ENCODE data around the gene CTTNBP2. TPM values are rescaled to one million over a fixed set of nuclear protein-coding genes. Genes with fewer than 3 reads are reported as not detected.

Gene CTTNBP2, protein sequence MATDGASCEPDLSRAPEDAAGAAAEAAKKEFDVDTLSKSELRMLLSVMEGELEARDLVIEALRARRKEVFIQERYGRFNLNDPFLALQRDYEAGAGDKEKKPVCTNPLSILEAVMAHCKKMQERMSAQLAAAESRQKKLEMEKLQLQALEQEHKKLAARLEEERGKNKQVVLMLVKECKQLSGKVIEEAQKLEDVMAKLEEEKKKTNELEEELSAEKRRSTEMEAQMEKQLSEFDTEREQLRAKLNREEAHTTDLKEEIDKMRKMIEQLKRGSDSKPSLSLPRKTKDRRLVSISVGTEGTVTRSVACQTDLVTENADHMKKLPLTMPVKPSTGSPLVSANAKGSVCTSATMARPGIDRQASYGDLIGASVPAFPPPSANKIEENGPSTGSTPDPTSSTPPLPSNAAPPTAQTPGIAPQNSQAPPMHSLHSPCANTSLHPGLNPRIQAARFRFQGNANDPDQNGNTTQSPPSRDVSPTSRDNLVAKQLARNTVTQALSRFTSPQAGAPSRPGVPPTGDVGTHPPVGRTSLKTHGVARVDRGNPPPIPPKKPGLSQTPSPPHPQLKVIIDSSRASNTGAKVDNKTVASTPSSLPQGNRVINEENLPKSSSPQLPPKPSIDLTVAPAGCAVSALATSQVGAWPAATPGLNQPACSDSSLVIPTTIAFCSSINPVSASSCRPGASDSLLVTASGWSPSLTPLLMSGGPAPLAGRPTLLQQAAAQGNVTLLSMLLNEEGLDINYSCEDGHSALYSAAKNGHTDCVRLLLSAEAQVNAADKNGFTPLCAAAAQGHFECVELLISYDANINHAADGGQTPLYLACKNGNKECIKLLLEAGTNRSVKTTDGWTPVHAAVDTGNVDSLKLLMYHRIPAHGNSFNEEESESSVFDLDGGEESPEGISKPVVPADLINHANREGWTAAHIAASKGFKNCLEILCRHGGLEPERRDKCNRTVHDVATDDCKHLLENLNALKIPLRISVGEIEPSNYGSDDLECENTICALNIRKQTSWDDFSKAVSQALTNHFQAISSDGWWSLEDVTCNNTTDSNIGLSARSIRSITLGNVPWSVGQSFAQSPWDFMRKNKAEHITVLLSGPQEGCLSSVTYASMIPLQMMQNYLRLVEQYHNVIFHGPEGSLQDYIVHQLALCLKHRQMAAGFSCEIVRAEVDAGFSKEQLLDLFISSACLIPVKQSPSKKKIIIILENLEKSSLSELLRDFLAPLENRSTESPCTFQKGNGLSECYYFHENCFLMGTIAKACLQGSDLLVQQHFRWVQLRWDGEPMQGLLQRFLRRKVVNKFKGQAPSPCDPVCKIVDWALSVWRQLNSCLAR (N-terminal part only)
- total RNA-seq (2016; rRNA removed; fragmentation: Illumina TruSeq; extraction: Trizol) (not detected in 2 replicates), polyA plus RNA-seq (2011; rRNA removed) (not detected in 2 replicates), polyA minus RNA-seq (2011; rRNA and poly(A)+ RNA removed; ENCODE audit: low replicate concordance) (1.4 TPM in 1 of 2 replicates, not detected in the other), Bru-seq, nascent RNA (percentile 1 among the genes with signal in this experiment), BruChase-seq, experiment 1, labeled RNA remaining after a 6-hour chase (percentile 1 among the genes with signal in this experiment), BruChase-seq, experiment 2, labeled RNA remaining after a 2-hour chase (percentile 2 among the genes with signal in this experiment)
- not detected in 2 replicates for total RNA-seq (2016; cell fraction: cytosol; rRNA removed; fragmentation: Illumina TruSeq; extraction: Trizol; ENCODE audit: low read depth)
- not detected in 2 replicates for total RNA-seq (2016; cell fraction: insoluble cytoplasmic fraction; rRNA removed; fragmentation: Illumina TruSeq; extraction: Trizol)
- not detected in 2 replicates for total RNA-seq (2016; cell fraction: membrane; rRNA removed; fragmentation: Illumina TruSeq; extraction: Trizol)
- not detected in 2 replicates for total RNA-seq (2016; cell fraction: nucleus; rRNA removed; fragmentation: Illumina TruSeq; extraction: Trizol)
- polyA plus RNA-seq (2011; cell fraction: cytosol; rRNA removed), result not detected in 2 replicates
- not detected in 2 replicates for polyA plus RNA-seq (2011; cell fraction: nucleus; rRNA removed)
- not detected in 2 replicates for polyA plus RNA-seq (2012)
- not detected in 2 replicates for polyA plus RNA-seq (2016; cell fraction: cytosol; fragmentation: Illumina TruSeq; extraction: Trizol; ENCODE audit: low read depth)
- polyA plus RNA-seq (2016; cell fraction: insoluble cytoplasmic fraction; fragmentation: Illumina TruSeq; extraction: Trizol; ENCODE audit: low read depth), result not detected in 2 replicates
- not detected in 2 replicates for polyA plus RNA-seq (2016; cell fraction: membrane; fragmentation: Illumina TruSeq; extraction: Trizol; ENCODE audit: low read depth)
- not detected in 2 replicates for polyA plus RNA-seq (2016; cell fraction: nucleus; fragmentation: Illumina TruSeq; extraction: Trizol; ENCODE audit: insufficient read depth, low read depth)
- polyA minus RNA-seq (2011; cell fraction: cytosol; rRNA and poly(A)+ RNA removed), result not detected in 2 replicates
- polyA minus RNA-seq (2011; cell fraction: nucleus; rRNA and poly(A)+ RNA removed), result not detected in 2 replicates
- long read RNA-seq, experiment 1, result 0 reads
- long read RNA-seq, experiment 2, result 0 reads

DNA sequence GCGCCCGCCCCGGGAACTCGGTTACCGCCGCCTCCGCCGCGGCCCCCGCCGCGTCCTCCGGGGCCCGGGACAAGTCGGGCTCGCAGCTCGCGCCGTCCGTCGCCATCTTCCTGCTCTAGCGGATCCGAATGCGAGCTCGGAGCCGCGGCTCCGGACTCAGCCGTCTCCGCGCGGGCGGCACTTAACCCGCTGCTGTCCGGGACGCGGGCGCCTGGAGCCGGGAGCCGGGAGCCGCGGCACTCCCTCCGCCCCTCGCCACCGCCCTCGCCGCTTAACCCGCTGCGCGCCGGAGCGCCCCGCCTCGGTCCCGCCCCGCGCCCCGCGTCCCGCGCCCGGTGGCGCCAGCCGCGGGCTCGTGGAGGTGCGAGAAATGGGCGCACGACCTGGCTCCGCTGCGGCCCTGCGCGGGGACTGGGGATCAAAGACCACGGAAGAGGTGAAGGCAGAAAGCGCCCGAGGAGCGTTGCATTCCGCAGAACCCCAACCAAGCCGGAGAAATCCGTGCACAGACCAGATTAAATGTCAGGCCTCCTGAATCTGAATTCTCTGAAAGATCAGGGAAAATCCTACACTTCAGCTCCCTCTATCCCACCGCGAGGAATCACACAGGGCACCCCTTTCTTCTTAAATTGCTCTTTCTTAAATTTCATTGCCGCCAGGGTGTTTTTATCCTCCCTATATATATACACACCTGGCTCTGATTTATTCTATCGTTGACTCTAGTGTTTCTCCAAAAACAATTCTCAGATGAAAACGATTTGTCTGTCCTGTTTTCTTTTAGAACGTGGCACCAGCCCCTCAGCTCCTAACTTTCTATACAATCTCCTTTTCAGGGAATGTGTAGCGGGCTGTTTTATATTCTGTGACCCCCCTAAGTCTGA is at the start of gene CTTNBP2:
CTTNBP2 (minus strand) TSS at position 132 of the 881 bp plus-strand sequence; CDS start at position 106, 26 bp downstream.
- H3K79me2 ChIP-seq (ENCODE audit: insufficient read depth, low read length), result no peaks in the 10 kb centered on the region
- DNase-seq (ENCODE audit: low spot score), result no peak
- no peaks in the 10 kb centered on the region for H4K20me1 ChIP-seq (ENCODE audit: insufficient read depth, low read length)
- no peak within 1 kb of the TSS for H2AFZ ChIP-seq (ENCODE audit: low read length)
- FAIRE-seq, result no peak
- ChIA-PET POLR2A (no interaction called here), CTCF (ENCODE audit: low intra/inter-chr PET ratio, low total read pairs) (no interaction called here)
- H3K4me3 ChIP-seq (replicated peaks in 1 of 3; ENCODE audit: insufficient read depth in 1 of 3, low read depth in 2 of 3, low read length in 3 of 3), result peak within 1 kb of the TSS; percentile 19 to 57 (median 28); a peak in 4 of 6 replicates
- H3K27ac ChIP-seq (ENCODE audit: extremely low read length, insufficient read depth, low read length), result no peak within 1 kb of the TSS
- H3K36me3 ChIP-seq (replicated peaks in 1 of 2; ENCODE audit: control insufficient read depth in 1 of 2, insufficient read depth in 2 of 2, low read length in 2 of 2), result no peaks in the 10 kb centered on the region
- peaks cover 5% of the 10 kb centered on the region; the same call in 1 of the 2 replicates for H3K4me1 ChIP-seq (ENCODE audit: insufficient read depth, low read length)
- 27% methylated on average over 7 of the region's 87 CpGs for WGBS (ENCODE audit: low lambda C conversion rate)
- H3K9me3 ChIP-seq (ENCODE audit: low read length), result no peaks in the 10 kb centered on the region
- intact Hi-C loops (cut with micrococcal nuclease; ENCODE audit: unreplicated experiment) (no loop called here), in situ Hi-C loops (cut with HindIII; ENCODE audit: extremely low pct_ligation_motif_present, low pct_unique_long_range_greater_than_20kb) (no loop called here)
- no TSS peak for BruUV-seq (replicated peaks)
- H3K4me2 ChIP-seq (ENCODE audit: low read depth, low read length), result peak within 1 kb of the TSS; percentile 72
- no peak within 1 kb of the TSS for H3K9ac ChIP-seq (ENCODE audit: insufficient read depth, low read depth, low read length)
- peak; percentile 89 for ATAC-seq
- peaks cover 4 to 40% of the 10 kb centered on the region in 2 experiments for H3K27me3 ChIP-seq (ENCODE audit: control insufficient read depth in 1 of 2, insufficient read depth in 2 of 2, low read length in 2 of 2)
- TF ChIP-seq, protein P1, sequence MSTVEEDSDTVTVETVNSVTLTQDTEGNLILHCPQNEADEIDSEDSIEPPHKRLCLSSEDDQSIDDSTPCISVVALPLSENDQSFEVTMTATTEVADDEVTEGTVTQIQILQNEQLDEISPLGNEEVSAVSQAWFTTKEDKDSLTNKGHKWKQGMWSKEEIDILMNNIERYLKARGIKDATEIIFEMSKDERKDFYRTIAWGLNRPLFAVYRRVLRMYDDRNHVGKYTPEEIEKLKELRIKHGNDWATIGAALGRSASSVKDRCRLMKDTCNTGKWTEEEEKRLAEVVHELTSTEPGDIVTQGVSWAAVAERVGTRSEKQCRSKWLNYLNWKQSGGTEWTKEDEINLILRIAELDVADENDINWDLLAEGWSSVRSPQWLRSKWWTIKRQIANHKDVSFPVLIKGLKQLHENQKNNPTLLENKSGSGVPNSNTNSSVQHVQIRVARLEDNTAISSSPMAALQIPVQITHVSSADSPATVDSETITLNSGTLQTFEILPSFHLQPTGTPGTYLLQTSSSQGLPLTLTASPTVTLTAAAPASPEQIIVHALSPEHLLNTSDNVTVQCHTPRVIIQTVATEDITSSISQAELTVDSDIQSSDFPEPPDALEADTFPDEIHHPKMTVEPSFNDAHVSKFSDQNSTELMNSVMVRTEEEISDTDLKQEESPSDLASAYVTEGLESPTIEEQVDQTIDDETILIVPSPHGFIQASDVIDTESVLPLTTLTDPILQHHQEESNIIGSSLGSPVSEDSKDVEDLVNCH (CRISPR knock-in tag; IDR thresholded peaks at IDR 0.05), result no peak
- TF ChIP-seq BCL6 (CRISPR knock-in tag; IDR thresholded peaks at IDR 0.05), result peak; percentile 94
- peak; percentile 74 for TF ChIP-seq CBX2 (IDR thresholded peaks at IDR 0.05; ENCODE audit: low read depth, low read length)
- no peak for TF ChIP-seq CBX2 (CRISPR knock-in tag; IDR thresholded peaks at IDR 0.05; ENCODE audit: low read depth)
- TF ChIP-seq GABPB1 (CRISPR knock-in tag; IDR thresholded peaks at IDR 0.05), result peak; percentile 27; the same call in 1 of the 2 replicates
- no peak for TF ChIP-seq ZNF235 (CRISPR knock-in tag; IDR thresholded peaks at IDR 0.05; ENCODE audit: borderline replicate concordance)
- peak; percentile 84 for TF ChIP-seq RNF2 (conservative IDR thresholded peaks at IDR 0.05; ENCODE audit: low read depth)
- TF ChIP-seq PHB2 (IDR thresholded peaks at IDR 0.05; ENCODE audit: partially characterized antibody), result no peak

Data from HepG2 (cell line).